Measurements from ENCODE around the gene ALG13. TPM values are rescaled to one million over a fixed set of nuclear protein-coding genes. Genes with fewer than 3 reads are reported as not detected.

ALG13 gene
- 51.5 to 73.5 TPM (median 52.8 TPM) in 5 replicates for total RNA-seq (2022; extraction: Qiagen RNA extraction; ENCODE audit: low read depth)

DNA sequence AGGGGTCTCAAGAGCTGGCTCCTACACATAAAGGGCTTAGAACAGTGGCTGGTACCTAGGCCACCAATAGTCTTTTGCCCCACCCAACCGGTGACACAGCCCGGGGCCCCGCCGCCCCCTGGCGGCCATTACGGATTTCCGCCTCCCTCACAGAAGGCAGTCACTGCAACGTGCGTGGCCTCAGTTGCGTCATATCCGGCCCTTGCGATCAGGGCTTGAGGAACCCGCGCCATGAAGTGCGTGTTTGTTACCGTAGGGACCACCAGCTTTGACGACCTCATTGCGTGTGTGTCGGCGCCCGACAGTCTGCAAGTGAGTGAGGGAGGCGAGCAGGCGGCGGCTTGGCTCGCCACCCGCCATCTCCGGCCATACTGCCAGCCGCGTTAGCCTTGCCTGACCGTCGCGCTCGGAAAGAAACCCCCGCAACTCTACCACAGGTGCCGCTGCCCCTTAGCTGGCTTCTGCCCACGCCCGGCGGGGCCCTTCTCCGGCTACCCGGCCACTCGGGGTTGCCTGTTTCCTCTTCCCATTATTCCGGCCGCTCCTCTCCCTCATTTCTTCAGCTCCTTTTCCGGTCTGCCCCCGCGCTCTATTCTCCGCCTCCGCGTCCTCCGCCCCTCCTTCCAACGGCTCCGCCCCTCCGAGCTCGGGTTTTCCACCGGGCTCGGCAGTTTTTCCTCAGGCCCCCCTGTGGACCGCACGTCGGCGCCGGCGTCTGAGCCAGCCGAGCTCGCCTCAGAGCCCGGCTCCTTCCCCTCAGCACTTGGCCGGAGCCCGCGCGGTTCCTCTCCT lies at the start of gene ALG13:
ALG13 (plus strand) TSS at position 183 of the 792 bp plus-strand sequence; CDS start at position 232, 49 bp downstream.

Other genes with a start within 250 kb of the ALG13 start
- not detected in 5 replicates for gene SERTM2, start 169.5 kb upstream of the ALG13 start, total RNA-seq (2022; extraction: Qiagen RNA extraction; ENCODE audit: low read depth)
- not detected in 5 replicates for gene TRPC5OS, start 195.0 kb downstream of the ALG13 start, total RNA-seq (2022; extraction: Qiagen RNA extraction; ENCODE audit: low read depth)

Measured in A549 treated with CpdA at 1 μM for 4 hours (cell line).